ENCODE measurements around the gene KLHDC7B.
"Not testable (repeated sequence)": the region's sequence is repeated elsewhere in the genome, so short reads cannot be mapped to it uniquely, and the experiment has no call there.

KLHDC7B gene

GRCh38 chr22:50529897-50530579 lies 15.7 kb upstream of the KLHDC7B start, which contains the start of gene TYMP:
Gene TYMP (minus strand): TSS chr22:50530012. CDS start chr22:50529709, 303 bp downstream.
- DNase-seq: no peak

- DNase-seq: no peak
Measured at GRCh38 chr22:50530580-50530876, 15.2 kb upstream of the KLHDC7B start.

- DNase-seq: no peak
Measured at GRCh38 chr22:50530877-50531545, 14.7 kb upstream of the KLHDC7B start.

GRCh38 chr22:50531546-50531961 lies 14.1 kb upstream of the KLHDC7B start:
- DNase-seq: no peak

- DNase-seq: no peak
Measured at GRCh38 chr22:50531962-50532674, 13.6 kb upstream of the KLHDC7B start.

GRCh38 chr22:50532824-50533796 lies 12.6 kb upstream of the KLHDC7B start:
- no peak for DNase-seq

- not testable (repeated sequence) for DNase-seq
Measured at GRCh38 chr22:50533856-50534711, 11.6 kb upstream of the KLHDC7B start.

- no peak for DNase-seq
Measured at GRCh38 chr22:50535113-50535512, 10.6 kb upstream of the KLHDC7B start.

GRCh38 chr22:50536226-50536625 lies 9.5 kb upstream of the KLHDC7B start:
- no peak for DNase-seq

- DNase-seq: no peak
Measured at GRCh38 chr22:50537765-50538164, 7.9 kb upstream of the KLHDC7B start.

- no peak for DNase-seq
Measured at GRCh38 chr22:50540381-50540780, 5.3 kb upstream of the KLHDC7B start.

- not testable (repeated sequence) for DNase-seq
Measured at GRCh38 chr22:50541667-50542026, 4.1 kb upstream of the KLHDC7B start.

- DNase-seq: no peak
Measured at GRCh38 chr22:50542416-50542927, 3.2 kb upstream of the KLHDC7B start.

GRCh38 chr22:50544078-50544745 lies 1.5 kb upstream of the KLHDC7B start:
- no peak for DNase-seq

GRCh38 chr22:50544746-50545253 lies 899 bp upstream of the KLHDC7B start:
- DNase-seq: no peak

- DNase-seq: no peak
Measured at GRCh38 chr22:50546326-50547262, 895 bp downstream of the KLHDC7B start.

GRCh38 chr22:50547263-50547985 lies 1.7 kb downstream of the KLHDC7B start:
- DNase-seq: no peak

- no peak for DNase-seq
Measured at GRCh38 chr22:50548040-50548920, 2.6 kb downstream of the KLHDC7B start.
